ENCODE results near the gene OTUB1.
A peak's percentile ranks its signal among the peaks of the same experiment; 100 is the strongest.
"Not testable (repeated sequence)": the region's sequence is repeated elsewhere in the genome, so short reads cannot be mapped to it uniquely, and the experiment has no call there.

Gene OTUB1

DNA sequence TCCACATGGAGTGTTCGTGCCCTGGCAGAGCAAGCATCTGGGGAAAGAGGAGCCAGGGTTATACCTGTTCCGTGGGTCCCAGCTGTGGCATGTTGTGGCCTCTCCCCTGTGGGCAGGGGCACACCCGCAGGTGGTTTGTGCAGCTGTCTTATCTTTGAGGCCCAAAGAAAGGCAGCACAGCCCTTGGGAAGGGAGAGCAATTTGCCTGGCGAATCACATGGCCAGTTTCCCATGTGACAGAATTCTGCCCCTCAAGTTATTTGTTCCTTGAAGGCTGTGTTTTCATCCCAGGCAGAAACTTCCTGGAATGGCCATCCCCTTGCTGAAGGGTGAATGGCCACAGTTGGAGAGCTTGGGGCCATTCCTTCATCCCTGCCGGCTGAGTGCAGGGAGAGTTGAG lies 28.2 kb upstream of the OTUB1 start:
- Histone ChIP-seq H3K4ac (ENCODE audit: low read depth in 1 of 2, low read length in 2 of 2) (no peak overlapping the region), H2AK5ac (ENCODE audit: low read length, severe bottlenecking) (no peak overlapping the region), H3K4me2 (ENCODE audit: low read length, poor library complexity, severe bottlenecking) (no peak overlapping the region), H3K27ac (ENCODE audit: low read length, poor library complexity, severe bottlenecking) (no peak overlapping the region), H3K23ac (ENCODE audit: low read length in 2 of 2) (no peak overlapping the region), H3K9me3 (ENCODE audit: control insufficient read depth, low read length) (no peaks in the 10 kb centered on the region), H3K36me3 (ENCODE audit: control insufficient read depth in 1 of 2, insufficient read depth in 2 of 2, low read depth in 1 of 2, low read length in 2 of 2) (peaks cover 38 to 54% of the 10 kb centered on the region in 2 experiments), H3K27me3 (ENCODE audit: control insufficient read depth in 1 of 2, insufficient read depth in 1 of 2, low read length in 2 of 2) (no peaks in the 10 kb centered on the region), H3K9ac (ENCODE audit: low read length) (no peak overlapping the region), H3K4me3 (ENCODE audit: insufficient read depth in 1 of 2, low read depth in 1 of 2, low read length in 2 of 2) (no peak overlapping the region), H3K4me1 (ENCODE audit: control insufficient read depth, insufficient read depth, low read depth, low read length) (peaks cover 15% of the 10 kb centered on the region), H4K91ac (ENCODE audit: low read length) (no peak overlapping the region), H2BK120ac (ENCODE audit: low read depth, low read length) (no peak overlapping the region), H3K79me1 (replicated peaks; ENCODE audit: low read length, poor library complexity, severe bottlenecking) (peaks cover 4% of the 10 kb centered on the region), H3K14ac (ENCODE audit: low read length in 2 of 2) (no peak overlapping the region), H3K18ac (ENCODE audit: low read depth in 1 of 2, low read length in 2 of 2) (no peak overlapping the region), H2AFZ (ENCODE audit: low read depth, low read length) (no peak overlapping the region), H2BK5ac (ENCODE audit: low read depth, low read length, poor library complexity, severe bottlenecking) (no peak overlapping the region), H4K8ac (ENCODE audit: low read length) (no peak overlapping the region), H2BK15ac (ENCODE audit: low read depth, poor library complexity, severe bottlenecking) (no peak overlapping the region), H2BK12ac (ENCODE audit: low read length in 2 of 2) (no peak overlapping the region)
- WGBS = 95% methylated on average over 4 of the region's 5 CpGs
- DNase-seq = no peak

DNA sequence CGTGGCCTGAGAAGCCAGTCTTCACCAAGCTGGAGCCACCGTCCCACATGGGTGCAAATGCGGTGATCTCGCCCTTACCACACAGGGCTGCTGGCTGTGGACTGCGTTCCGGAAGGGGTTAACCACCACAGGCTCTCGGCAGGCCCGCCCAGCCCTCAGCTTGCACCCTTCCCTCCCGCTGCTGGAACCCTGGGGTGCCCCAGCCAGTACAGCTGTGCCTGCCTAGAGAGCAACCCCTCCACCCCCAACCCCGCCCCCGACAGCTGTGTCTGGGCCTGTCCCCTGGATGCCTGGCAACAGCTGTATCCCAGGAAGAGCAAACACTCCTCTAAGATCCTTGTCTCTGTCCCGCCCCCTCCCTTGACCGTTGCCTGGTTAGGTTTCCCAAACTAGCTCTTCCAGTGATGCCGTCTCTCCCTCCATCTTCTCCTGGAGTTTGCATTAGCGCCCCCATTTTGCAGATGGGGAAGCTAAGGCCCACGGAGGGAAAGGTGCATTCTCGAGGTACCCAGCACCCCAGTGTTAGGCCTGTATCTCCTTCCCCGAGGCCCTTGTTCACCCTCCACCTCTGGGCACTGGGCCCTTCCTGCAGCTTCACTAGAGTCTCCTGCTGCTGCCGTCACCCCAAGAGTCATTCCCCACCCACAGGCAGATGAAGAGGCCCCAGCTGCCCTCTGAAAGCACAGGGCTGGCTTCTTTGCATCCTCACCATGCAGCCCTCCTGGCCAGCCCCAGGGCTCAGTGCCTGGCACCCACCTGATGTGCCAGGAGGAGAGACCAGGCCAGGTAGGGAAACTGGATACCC lies 24.4 kb upstream of the OTUB1 start:
- Histone ChIP-seq H3K27me3 (ENCODE audit: control insufficient read depth in 1 of 2, insufficient read depth in 1 of 2, low read length in 2 of 2) (no peaks in the 10 kb centered on the region), H3K23ac (ENCODE audit: low read length in 2 of 2) (no peak overlapping the region), H2AK5ac (ENCODE audit: low read length, severe bottlenecking) (no peak overlapping the region), H3K79me1 (replicated peaks; ENCODE audit: low read length, poor library complexity, severe bottlenecking) (peaks cover 1% of the 10 kb centered on the region), H3K4me3 (ENCODE audit: insufficient read depth in 1 of 2, low read depth in 1 of 2, low read length in 2 of 2) (no peak overlapping the region), H2BK120ac (ENCODE audit: low read depth, low read length) (no peak overlapping the region), H3K18ac (ENCODE audit: low read depth in 1 of 2, low read length in 2 of 2) (no peak overlapping the region), H2BK5ac (ENCODE audit: low read depth, low read length, poor library complexity, severe bottlenecking) (no peak overlapping the region), H3K9me3 (ENCODE audit: control insufficient read depth, low read length) (no peaks in the 10 kb centered on the region), H3K36me3 (ENCODE audit: control insufficient read depth in 1 of 2, insufficient read depth in 2 of 2, low read depth in 1 of 2, low read length in 2 of 2) (peaks cover 4 to 20% of the 10 kb centered on the region in 2 experiments), H3K4me1 (ENCODE audit: control insufficient read depth, insufficient read depth, low read depth, low read length) (peaks cover 16% of the 10 kb centered on the region), H4K8ac (ENCODE audit: low read length) (no peak overlapping the region), H2BK15ac (ENCODE audit: low read depth, poor library complexity, severe bottlenecking) (peak overlapping the region; percentile 17), H4K91ac (ENCODE audit: low read length) (peak overlapping the region; percentile 66), H3K4ac (ENCODE audit: low read depth in 1 of 2, low read length in 2 of 2) (peak overlapping the region in 1 of 2 experiments; percentile 32), H3K14ac (ENCODE audit: low read length in 2 of 2) (peak overlapping the region in 1 of 2 experiments; percentile 89), H3K4me2 (ENCODE audit: low read length, poor library complexity, severe bottlenecking) (no peak overlapping the region), H3K27ac (ENCODE audit: low read length, poor library complexity, severe bottlenecking) (no peak overlapping the region), H3K9ac (ENCODE audit: low read length) (peak overlapping the region; percentile 59), H2BK12ac (ENCODE audit: low read length in 2 of 2) (peak overlapping the region in 1 of 2 experiments; percentile 57), H2AFZ (ENCODE audit: low read depth, low read length) (no peak overlapping the region)
- WGBS = 64% methylated on average over 19 of the region's 19 CpGs
- DNase-seq = peak; percentile 50

DNA sequence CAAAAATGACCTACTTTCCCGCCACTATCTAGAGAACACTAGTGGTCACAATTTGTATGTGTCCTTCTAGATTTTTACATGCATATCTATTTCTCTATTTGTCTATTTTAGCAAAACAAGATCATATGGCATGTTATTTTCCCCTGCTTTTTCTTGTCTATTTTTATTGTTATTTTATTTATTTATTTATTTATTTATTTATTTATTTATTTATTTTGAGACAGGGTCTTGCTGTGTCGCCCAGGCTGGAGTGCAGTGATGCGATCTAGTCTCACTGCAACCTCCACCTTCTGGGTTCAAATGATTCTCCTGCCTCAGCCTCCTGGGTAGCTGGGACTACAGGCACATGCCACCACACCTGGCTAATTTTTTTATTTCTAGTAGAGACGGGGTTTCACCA lies 22.3 kb upstream of the OTUB1 start:
- not testable (repeated sequence) for H2BK5ac ChIP-seq (ENCODE audit: low read depth, low read length, poor library complexity, severe bottlenecking); H3K27me3 ChIP-seq (ENCODE audit: control insufficient read depth in 1 of 2, insufficient read depth in 1 of 2, low read length in 2 of 2); H2BK15ac ChIP-seq (ENCODE audit: low read depth, poor library complexity, severe bottlenecking); H3K18ac ChIP-seq (ENCODE audit: low read depth in 1 of 2, low read length in 2 of 2); H2AK5ac ChIP-seq (ENCODE audit: low read length, severe bottlenecking); H3K14ac ChIP-seq (ENCODE audit: low read length in 2 of 2); H4K8ac ChIP-seq (ENCODE audit: low read length); H3K4ac ChIP-seq (ENCODE audit: low read depth in 1 of 2, low read length in 2 of 2); H4K91ac ChIP-seq (ENCODE audit: low read length); H3K9me3 ChIP-seq (ENCODE audit: control insufficient read depth, low read length); H3K79me1 ChIP-seq (replicated peaks; ENCODE audit: low read length, poor library complexity, severe bottlenecking); H2AFZ ChIP-seq (ENCODE audit: low read depth, low read length); H3K27ac ChIP-seq (ENCODE audit: low read length, poor library complexity, severe bottlenecking); DNase-seq; H2BK120ac ChIP-seq (ENCODE audit: low read depth, low read length); H3K36me3 ChIP-seq (ENCODE audit: control insufficient read depth in 1 of 2, insufficient read depth in 2 of 2, low read depth in 1 of 2, low read length in 2 of 2); H3K23ac ChIP-seq (ENCODE audit: low read length in 2 of 2); H3K9ac ChIP-seq (ENCODE audit: low read length); H3K4me2 ChIP-seq (ENCODE audit: low read length, poor library complexity, severe bottlenecking); H2BK12ac ChIP-seq (ENCODE audit: low read length in 2 of 2); H3K4me3 ChIP-seq (ENCODE audit: insufficient read depth in 1 of 2, low read depth in 1 of 2, low read length in 2 of 2)
- WGBS = 97% methylated on average over 4 of the region's 4 CpGs
- peaks cover 17% of the 10 kb centered on the region for H3K4me1 ChIP-seq (ENCODE audit: control insufficient read depth, insufficient read depth, low read depth, low read length)

DNA sequence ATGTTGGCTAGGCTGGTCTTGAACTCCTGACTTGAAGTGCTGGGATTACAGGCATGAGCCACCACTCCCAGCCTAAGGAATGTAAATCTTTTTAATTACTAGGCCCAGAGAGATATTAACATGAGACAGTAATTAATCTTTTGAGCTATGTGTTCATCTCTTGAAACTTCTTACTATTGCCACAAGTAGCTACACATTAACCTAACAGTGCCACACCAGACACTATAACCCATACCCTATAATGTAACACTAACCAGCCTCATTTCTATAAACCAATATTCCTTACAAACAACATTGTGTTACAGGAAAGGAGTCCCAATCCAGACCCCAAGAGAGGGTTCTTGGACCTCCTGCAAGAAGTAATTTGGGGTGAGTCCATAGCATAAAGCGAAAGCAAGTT lies 19.8 kb upstream of the OTUB1 start:
- no peak overlapping the region for H3K4me2 ChIP-seq (ENCODE audit: low read length, poor library complexity, severe bottlenecking)
- H3K79me1 ChIP-seq (replicated peaks; ENCODE audit: low read length, poor library complexity, severe bottlenecking) = no peaks in the 10 kb centered on the region
- no peak overlapping the region for H3K14ac ChIP-seq (ENCODE audit: low read length in 2 of 2)
- H3K36me3 ChIP-seq (ENCODE audit: control insufficient read depth in 1 of 2, insufficient read depth in 2 of 2, low read depth in 1 of 2, low read length in 2 of 2) = no peaks in the 10 kb centered on the region
- no peak overlapping the region for H4K91ac ChIP-seq (ENCODE audit: low read length)
- no peaks in the 10 kb centered on the region for H3K27me3 ChIP-seq (ENCODE audit: control insufficient read depth in 1 of 2, insufficient read depth in 1 of 2, low read length in 2 of 2)
- H2BK5ac ChIP-seq (ENCODE audit: low read depth, low read length, poor library complexity, severe bottlenecking) = no peak overlapping the region
- no peak for DNase-seq
- H3K4ac ChIP-seq (ENCODE audit: low read depth in 1 of 2, low read length in 2 of 2) = no peak overlapping the region
- no peak overlapping the region for H2BK12ac ChIP-seq (ENCODE audit: low read length in 2 of 2)
- no peak overlapping the region for H3K23ac ChIP-seq (ENCODE audit: low read length in 2 of 2)
- H2BK120ac ChIP-seq (ENCODE audit: low read depth, low read length) = no peak overlapping the region
- H3K27ac ChIP-seq (ENCODE audit: low read length, poor library complexity, severe bottlenecking) = no peak overlapping the region
- no peak overlapping the region for H3K18ac ChIP-seq (ENCODE audit: low read depth in 1 of 2, low read length in 2 of 2)
- H2AFZ ChIP-seq (ENCODE audit: low read depth, low read length) = no peak overlapping the region
- peaks cover 11% of the 10 kb centered on the region for H3K4me1 ChIP-seq (ENCODE audit: control insufficient read depth, insufficient read depth, low read depth, low read length)
- no peak overlapping the region for H3K4me3 ChIP-seq (ENCODE audit: insufficient read depth in 1 of 2, low read depth in 1 of 2, low read length in 2 of 2)
- H2BK15ac ChIP-seq (ENCODE audit: low read depth, poor library complexity, severe bottlenecking) = no peak overlapping the region
- no peak overlapping the region for H2AK5ac ChIP-seq (ENCODE audit: low read length, severe bottlenecking)
- no peak overlapping the region for H3K9ac ChIP-seq (ENCODE audit: low read length)
- no peaks in the 10 kb centered on the region for H3K9me3 ChIP-seq (ENCODE audit: control insufficient read depth, low read length)
- no peak overlapping the region for H4K8ac ChIP-seq (ENCODE audit: low read length)
- WGBS = 100% methylated on average over 1 of the region's 1 CpG

Data from mesenchymal stem cell (in vitro differentiated cells and primary cell).